Erythroblast (primary cell): Measurements from ENCODE around the gene LRMDA.

Experiments used
- GATA1 ChIP-seq: IDR thresholded peaks from 2 replicates; pipeline ENCODE4 v1.6.1; 2011; ENCODE audit warnings: low read depth, mild to moderate bottlenecking, control low read depth, low read length, moderate library complexity
- POLR2A ChIP-seq: IDR thresholded peaks from 2 replicates; pipeline ENCODE4 v1.6.1; 2011; ENCODE audit warnings: mild to moderate bottlenecking, low read length

DNA sequence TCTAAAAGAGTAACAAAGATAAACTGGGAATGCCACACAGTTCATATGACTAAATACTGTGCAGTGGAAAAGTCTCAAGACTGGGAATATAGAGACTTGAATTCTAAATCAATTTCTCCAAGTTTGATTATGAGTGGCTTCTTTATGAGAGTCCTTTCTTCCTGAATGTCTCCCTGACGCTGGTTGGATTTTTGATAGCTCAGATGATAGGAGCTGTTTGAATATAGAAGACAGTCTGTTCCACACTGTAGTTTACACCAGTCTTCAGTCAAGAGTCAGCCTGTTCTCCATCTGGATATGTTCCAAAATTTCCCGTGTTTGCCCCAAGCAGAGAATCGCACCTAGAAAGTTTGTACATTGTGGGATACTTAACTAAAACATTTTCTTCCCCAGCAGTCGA is 173.7 kb downstream of the LRMDA start:
- TF ChIP-seq POLR2A (no peak), GATA1 (no peak)
